K562 (cell line): ENCODE data around the gene HELT.
"Not testable (repeated sequence)": the region's sequence is repeated elsewhere in the genome, so short reads cannot be mapped to it uniquely, and the experiment has no call there.

Experiments
- CBFB ChIP-seq: sonication (generic); formaldehyde crosslinking; IDR thresholded peaks from 2 replicates; pipeline ENCODE4 v1.4.0; 2020; ENCODE audit warnings: mild to moderate bottlenecking, missing genetic modification reagents
- CBX5 ChIP-seq: IDR thresholded peaks from 2 replicates; pipeline ENCODE4 v1.6.1; 2014; ENCODE audit warnings: low read depth, borderline replicate concordance
- GATAD2A ChIP-seq: fragments of 450-650 bp; IDR thresholded peaks from 2 replicates; pipeline ENCODE4 v1.6.1; 2017
- HNRNPUL1 ChIP-seq: fragments of 200-400 bp; formaldehyde crosslinking; IDR thresholded peaks from 2 replicates; pipeline ENCODE4 v1.6.1; 2017; ENCODE audit warnings: low read length
- POLR2AphosphoS5 ChIP-seq: IDR thresholded peaks from 2 replicates; pipeline ENCODE4 v1.6.1; 2011; ENCODE audit warnings: mild to moderate bottlenecking, low read depth, low read length, moderate library complexity; ENCODE audit not compliant: control insufficient read depth, insufficient read depth
- PREB ChIP-seq: sonication (generic); formaldehyde crosslinking; IDR thresholded peaks from 2 replicates; pipeline ENCODE4 v1.8.1; 2023; ENCODE audit warnings: mild to moderate bottlenecking, missing genetic modification reagents
- ZNF239 ChIP-seq: fragments of 250-450 bp; sonication (Bioruptor Pico); IDR thresholded peaks from 2 replicates; pipeline ENCODE4 v1.4.0; 2020; ENCODE audit warnings: mild to moderate bottlenecking
- ZNF449 ChIP-seq: fragments of 250-450 bp; sonication (Bioruptor Pico); IDR thresholded peaks from 2 replicates; pipeline ENCODE4 v1.8.0; 2022; ENCODE audit warnings: moderate library complexity, mild to moderate bottlenecking, inconsistent platforms
- ZNF780A ChIP-seq: fragments of 250-450 bp; sonication (Bioruptor Pico); IDR thresholded peaks from 2 replicates; pipeline ENCODE4 v1.5.0; 2021; ENCODE audit warnings: mild to moderate bottlenecking

GRCh38 chr4:185051283-185051682 is 33.0 kb downstream of the HELT start:
- 0 out of 2 replicates have a peak, but pooled peaks have one; percentile 42 for TF ChIP-seq CBX5
- TF ChIP-seq HNRNPUL1; ZNF449; ZNF239; PREB (CRISPR knock-in tag); ZNF780A; CBFB (CRISPR knock-in tag); GATAD2A; POLR2AphosphoS5: not testable (repeated sequence)
